Caco-2 (cell line): ENCODE data around the gene GOLGA8J. TPM values are rescaled to one million over a fixed set of nuclear protein-coding genes. Genes with fewer than 3 reads are reported as not detected.

Experiments
- BruUV-seq: library from RNA; stranded (reverse); fragments of 400-500 nt; replicated peaks from 2 replicates; lab custom pipeline; 2021; lab: Mats Ljungman, UMichigan
- CTCF ChIA-PET: fragments of 300-600 bp; sonication (Branson Sonifier 250); formaldehyde crosslinking; loops from one replicate; lab custom pipeline; 2022; ENCODE audit warnings: antibody characterized with exemption; lab: Charles Lee
- POLR2A ChIA-PET: fragments of 300-600 bp; sonication (Branson Sonifier 250); formaldehyde crosslinking; loops from one replicate; lab custom pipeline; 2022; ENCODE audit warnings: antibody characterized with exemption; lab: Charles Lee
- DNase-seq, 2 experiments: peaks; one replicate each; pipeline versions ENCODE4 v3.0.0 to v3.0.0-alpha.2; 2020 to 2022
- H3K27me3 ChIP-seq: replicated peaks from 2 replicates; pipeline ENCODE4 v1.6.0; 2011; ENCODE audit warnings: low read length; ENCODE audit not compliant: control insufficient read depth, insufficient read depth
- H3K36me3 ChIP-seq: 2 replicates; pipeline ENCODE4 v1.5.1; 2011; ENCODE audit warnings: low read length; ENCODE audit not compliant: control insufficient read depth, insufficient read depth
- H3K4me1 ChIP-seq: fragments of 250-450 bp; sonication (Bioruptor Pico); 2 replicates; pipeline ENCODE4 v1.5.1; 2020; ENCODE audit warnings: mild to moderate bottlenecking
- H3K4me3 ChIP-seq: 2 replicates; pipeline ENCODE4 v1.5.1; 2011; ENCODE audit warnings: low read depth, mild to moderate bottlenecking, control low read depth, low read length
- H3K9me3 ChIP-seq: fragments of 250-450 bp; sonication (Bioruptor Pico); 2 replicates; pipeline ENCODE4 v1.5.1; 2020; ENCODE audit warnings: mild to moderate bottlenecking, moderate library complexity
- H3K27ac Mint-ChIP-seq: one replicate; pipeline ENCODE4 v1.8.0; 2022; ENCODE audit warnings: mixed read lengths; ENCODE audit not compliant: unreplicated experiment
- H3K27me3 Mint-ChIP-seq: one replicate; pipeline ENCODE4 v1.8.0; 2022; ENCODE audit warnings: mixed read lengths; ENCODE audit not compliant: insufficient read depth, unreplicated experiment
- H3K36me3 Mint-ChIP-seq: one replicate; pipeline ENCODE4 v1.8.0; 2022; ENCODE audit warnings: mild to moderate bottlenecking, mixed read lengths; ENCODE audit not compliant: insufficient read depth, unreplicated experiment
- H3K4me1 Mint-ChIP-seq: one replicate; pipeline ENCODE4 v1.8.0; 2022; ENCODE audit warnings: low read depth, mixed read lengths; ENCODE audit not compliant: unreplicated experiment
- H3K4me3 Mint-ChIP-seq: one replicate; pipeline ENCODE4 v1.8.0; 2022; ENCODE audit warnings: mild to moderate bottlenecking, moderate library complexity, mixed read lengths; ENCODE audit not compliant: unreplicated experiment
- H3K9me3 Mint-ChIP-seq: one replicate; pipeline ENCODE4 v1.8.0; 2022; ENCODE audit warnings: mixed read lengths; ENCODE audit not compliant: unreplicated experiment
- intact Hi-C: fragments of 100-400 bp; cut with micrococcal nuclease; formaldehyde crosslinking; loops from one replicate; pipeline ENCODE4 v1.10.0; 2022; ENCODE audit not compliant: unreplicated experiment
- total RNA-seq: library from RNA; stranded (reverse); gene quantifications from 2 replicates; pipeline ENCODE4 v1.2.3, GENCODE V29; 2022
- TF ChIP-seq, protein P1 (sequence below), 2 experiments: fragments of 200-600 bp in 1 of 2; IDR thresholded peaks; 1 replicate in 1 of 2; 2 replicates in 1 of 2; pipeline versions ENCODE4 v1.5.1 to v1.8.0; 2011 to 2022; ENCODE audit warnings: antibody characterized with exemption in 1 of 2, control low read depth in 1 of 2, inconsistent platforms in 1 of 2, low read depth in 1 of 2, low read length in 1 of 2, mild to moderate bottlenecking in 1 of 2, moderate library complexity in 1 of 2; ENCODE audit not compliant: insufficient read depth in 1 of 2, severe bottlenecking in 1 of 2, unreplicated experiment in 1 of 2

GOLGA8J gene
- total RNA-seq, 1 experiment from 2014 or later = not detected

DNA sequence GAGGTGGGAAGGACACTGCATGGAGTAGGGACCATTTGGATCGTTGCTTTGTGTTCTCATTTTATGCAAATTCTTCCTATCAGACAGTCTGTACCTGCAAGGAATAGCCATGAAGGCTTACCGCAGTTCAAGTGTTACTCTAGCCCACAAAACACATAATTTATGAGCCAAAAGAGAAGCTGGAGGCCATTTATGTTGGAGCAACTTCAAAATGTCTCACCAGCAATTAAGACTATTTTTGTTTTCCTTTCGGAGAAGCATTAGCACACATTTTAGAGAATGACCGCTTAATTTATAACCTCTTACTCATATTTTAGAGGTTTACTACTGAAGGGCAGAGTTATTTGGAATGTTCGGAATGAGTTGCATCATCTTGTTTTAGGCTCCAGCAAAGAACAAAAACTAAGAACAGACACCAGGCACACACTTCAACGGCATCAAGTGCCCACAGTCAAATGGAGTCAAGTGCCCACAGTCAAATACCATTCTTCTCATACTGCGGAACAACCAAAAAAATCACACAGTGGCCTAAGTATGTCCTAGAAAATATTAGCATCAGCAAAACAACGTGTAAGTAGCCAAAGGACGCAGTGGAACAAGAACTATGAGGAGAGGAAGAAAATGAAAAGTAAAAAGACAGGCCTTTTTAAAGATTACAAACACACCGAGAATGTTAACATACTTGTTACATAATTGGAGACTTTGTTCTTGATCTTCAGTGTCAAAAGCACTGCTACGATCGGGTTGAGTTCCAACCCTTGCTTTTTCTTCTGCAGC, 17.5 kb upstream of the GOLGA8J start:
- H3K9me3 Mint-ChIP-seq = no peaks in the 10 kb centered on the region
- ChIA-PET CTCF (no interaction called here), POLR2A (no interaction called here)
- no peak overlapping the region for H3K4me3 Mint-ChIP-seq
- Histone ChIP-seq H3K27me3 (no peaks in the 10 kb centered on the region), H3K4me3 (no peak overlapping the region), H3K4me1 (no peaks in the 10 kb centered on the region), H3K9me3 (no peaks in the 10 kb centered on the region; the same call in 1 of the 2 replicates), H3K36me3 (no peaks in the 10 kb centered on the region)
- TF ChIP-seq, protein P1, sequence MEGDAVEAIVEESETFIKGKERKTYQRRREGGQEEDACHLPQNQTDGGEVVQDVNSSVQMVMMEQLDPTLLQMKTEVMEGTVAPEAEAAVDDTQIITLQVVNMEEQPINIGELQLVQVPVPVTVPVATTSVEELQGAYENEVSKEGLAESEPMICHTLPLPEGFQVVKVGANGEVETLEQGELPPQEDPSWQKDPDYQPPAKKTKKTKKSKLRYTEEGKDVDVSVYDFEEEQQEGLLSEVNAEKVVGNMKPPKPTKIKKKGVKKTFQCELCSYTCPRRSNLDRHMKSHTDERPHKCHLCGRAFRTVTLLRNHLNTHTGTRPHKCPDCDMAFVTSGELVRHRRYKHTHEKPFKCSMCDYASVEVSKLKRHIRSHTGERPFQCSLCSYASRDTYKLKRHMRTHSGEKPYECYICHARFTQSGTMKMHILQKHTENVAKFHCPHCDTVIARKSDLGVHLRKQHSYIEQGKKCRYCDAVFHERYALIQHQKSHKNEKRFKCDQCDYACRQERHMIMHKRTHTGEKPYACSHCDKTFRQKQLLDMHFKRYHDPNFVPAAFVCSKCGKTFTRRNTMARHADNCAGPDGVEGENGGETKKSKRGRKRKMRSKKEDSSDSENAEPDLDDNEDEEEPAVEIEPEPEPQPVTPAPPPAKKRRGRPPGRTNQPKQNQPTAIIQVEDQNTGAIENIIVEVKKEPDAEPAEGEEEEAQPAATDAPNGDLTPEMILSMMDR (IDR thresholded peaks at IDR 0.05; ENCODE audit: insufficient read depth in 1 of 2, low read depth in 1 of 2, low read length in 1 of 2, severe bottlenecking in 1 of 2, unreplicated experiment in 1 of 2) = no peak
- BruUV-seq = no TSS peak
- no peaks in the 10 kb centered on the region for H3K36me3 Mint-ChIP-seq
- intact Hi-C loops = no loop called here
- H3K27ac Mint-ChIP-seq = no peak overlapping the region
- DNase-seq = no peak
- H3K27me3 Mint-ChIP-seq = peaks cover 15% of the 10 kb centered on the region
- no peaks in the 10 kb centered on the region for H3K4me1 Mint-ChIP-seq

DNA sequence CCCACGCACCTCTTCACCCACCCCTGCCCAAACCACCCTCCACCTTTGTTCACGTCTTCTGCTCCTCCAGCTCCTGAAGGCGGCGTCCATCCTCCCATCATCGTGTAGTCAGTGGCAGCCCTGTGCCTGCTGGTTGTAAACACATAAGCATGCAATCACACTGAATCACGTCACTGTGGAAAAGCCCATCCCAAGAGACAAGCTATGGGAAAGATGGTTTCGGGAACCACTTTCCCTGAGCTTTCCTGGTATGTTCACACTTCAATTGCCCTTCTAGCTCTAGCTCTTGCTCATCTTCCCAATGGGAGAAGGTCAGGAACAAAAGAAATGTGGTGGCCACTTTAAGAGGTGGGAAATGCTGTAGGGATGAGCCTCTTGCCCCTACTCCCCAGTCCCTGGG, 14.4 kb upstream of the GOLGA8J start:
- Histone ChIP-seq H3K4me1 (no peaks in the 10 kb centered on the region), H3K36me3 (no peaks in the 10 kb centered on the region), H3K9me3 (no peaks in the 10 kb centered on the region; the same call in 1 of the 2 replicates), H3K4me3 (no peak overlapping the region), H3K27me3 (no peaks in the 10 kb centered on the region)
- ChIA-PET POLR2A (no interaction called here), CTCF (no interaction called here)
- Mint-ChIP-seq H3K27ac (no peak overlapping the region), H3K4me3 (no peak overlapping the region), H3K36me3 (no peaks in the 10 kb centered on the region), H3K9me3 (no peaks in the 10 kb centered on the region), H3K4me1 (no peaks in the 10 kb centered on the region), H3K27me3 (peaks cover 11% of the 10 kb centered on the region)
- intact Hi-C loops = no loop called here
- DNase-seq = no peak
- no TSS peak for BruUV-seq
- TF ChIP-seq, protein P1 (IDR thresholded peaks at IDR 0.05; ENCODE audit: insufficient read depth in 1 of 2, low read depth in 1 of 2, low read length in 1 of 2, severe bottlenecking in 1 of 2, unreplicated experiment in 1 of 2) = no peak

DNA sequence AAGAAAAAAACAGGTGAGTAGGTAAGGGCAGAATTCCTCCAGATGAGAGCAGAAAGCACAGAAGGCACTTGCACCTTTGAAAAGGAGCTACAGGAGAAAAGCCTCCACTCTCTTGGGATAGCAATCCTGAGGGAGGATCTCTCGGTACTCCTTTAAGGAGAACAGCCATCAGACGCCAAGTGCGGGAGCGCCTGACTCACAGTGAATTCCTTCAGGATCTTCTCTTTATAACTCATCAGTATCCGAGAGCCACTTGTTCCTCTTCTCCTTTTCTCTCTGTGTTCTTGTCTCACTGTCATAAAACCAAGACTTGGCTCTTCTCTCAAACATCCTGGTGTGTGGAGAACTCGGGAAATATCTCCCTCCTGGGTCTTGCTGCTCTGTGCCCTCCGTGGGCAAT, 10.1 kb upstream of the GOLGA8J start:
- H3K4me3 ChIP-seq = no peak overlapping the region
- no peaks in the 10 kb centered on the region for H3K9me3 ChIP-seq
- POLR2A ChIA-PET = interaction anchor here (0.8 kb wide), 1 partner anchor 147 kb away, joined by 3 read pairs; no protein-coding TSS in a partner anchor
- H3K4me1 Mint-ChIP-seq = peaks cover 7% of the 10 kb centered on the region
- H3K27ac Mint-ChIP-seq = no peak overlapping the region
- CTCF ChIA-PET = interaction anchor here (1.0 kb wide), 1 partner anchor 130 kb away, joined by 3 read pairs; no protein-coding TSS in a partner anchor
- no TSS peak for BruUV-seq
- no peaks in the 10 kb centered on the region for H3K4me1 ChIP-seq
- intact Hi-C loops = no loop called here
- H3K4me3 Mint-ChIP-seq = no peak overlapping the region
- no peak for DNase-seq
- TF ChIP-seq, protein P1 (IDR thresholded peaks at IDR 0.05; ENCODE audit: insufficient read depth in 1 of 2, low read depth in 1 of 2, low read length in 1 of 2, severe bottlenecking in 1 of 2, unreplicated experiment in 1 of 2) = no peak
- no peaks in the 10 kb centered on the region for H3K9me3 Mint-ChIP-seq
- H3K27me3 ChIP-seq = no peaks in the 10 kb centered on the region
- H3K27me3 Mint-ChIP-seq = peaks cover 23% of the 10 kb centered on the region
- no peaks in the 10 kb centered on the region for H3K36me3 Mint-ChIP-seq
- H3K36me3 ChIP-seq = no peaks in the 10 kb centered on the region
